ENCODE measurements around the gene CHRM5. TPM values are rescaled to one million over a fixed set of nuclear protein-coding genes. Genes with fewer than 3 reads are reported as not detected.

Gene CHRM5
- total and polyA plus RNA-seq, 3 donors from 2014 or later = 0.81 to 1.3 (median 0.94) TPM

- H3K27me3 ChIP-seq = no peaks in the 10 kb centered on the region
- DNase-seq = no peak
- intact Hi-C loops (cut with DNase I; ENCODE audit: low total_unique reads) = no loop called here
- no peak overlapping the region for H3K27ac ChIP-seq
- WGBS, 2 donors = 83 to 95% methylated on average over 1 of the region's 1 CpG
- H3K36me3 ChIP-seq (ENCODE audit: low read depth, missing control alignments) = no peaks in the 10 kb centered on the region
- H3K4me1 ChIP-seq = peaks cover 4% of the 10 kb centered on the region
- no peak overlapping the region for H3K4me3 ChIP-seq
- no peaks in the 10 kb centered on the region for H3K9me3 ChIP-seq
- TF ChIP-seq CTCF (IDR thresholded peaks at IDR 0.05) (no peak), POLR2A (IDR thresholded peaks at IDR 0.05) (no peak)
Measured at GRCh38 chr15:34043391-34043790, 75.1 kb downstream of the CHRM5 start.

- Histone ChIP-seq H3K9me3 (no peaks in the 10 kb centered on the region), H3K27me3 (no peaks in the 10 kb centered on the region), H3K36me3 (ENCODE audit: low read depth, missing control alignments) (no peaks in the 10 kb centered on the region), H3K4me3 (no peak overlapping the region), H3K27ac (no peak overlapping the region), H3K4me1 (peaks cover 4% of the 10 kb centered on the region)
- WGBS, 2 donors = 63 to 75% methylated on average over 2 of the region's 2 CpGs
- no peak for DNase-seq
- intact Hi-C loops (cut with DNase I; ENCODE audit: low total_unique reads) = no loop called here
- TF ChIP-seq POLR2A (IDR thresholded peaks at IDR 0.05) (no peak), CTCF (IDR thresholded peaks at IDR 0.05) (no peak)
Measured at GRCh38 chr15:34043813-34044212, 75.5 kb downstream of the CHRM5 start.

GRCh38 chr15:34046471-34047145 is 78.3 kb downstream of the CHRM5 start:
- H3K27me3 ChIP-seq = no peaks in the 10 kb centered on the region
- no peak overlapping the region for H3K27ac ChIP-seq
- no peaks in the 10 kb centered on the region for H3K9me3 ChIP-seq
- peak overlapping the region in 1 of 2 donors; percentile 20 for H3K4me3 ChIP-seq
- WGBS, 2 donors = 55 to 75% methylated on average over 16 of the region's 16 CpGs
- no peaks in the 10 kb centered on the region for H3K36me3 ChIP-seq (ENCODE audit: low read depth, missing control alignments)
- H3K4me1 ChIP-seq = no peaks in the 10 kb centered on the region
- intact Hi-C loops (cut with DNase I; ENCODE audit: low total_unique reads) = no loop called here
- TF ChIP-seq CTCF (IDR thresholded peaks at IDR 0.05) = no peak
- no peak for TF ChIP-seq POLR2A (IDR thresholded peaks at IDR 0.05)
- DNase-seq = no peak

GRCh38 chr15:34047893-34048775 is 79.8 kb downstream of the CHRM5 start:
- H3K9me3 ChIP-seq = no peaks in the 10 kb centered on the region
- no peaks in the 10 kb centered on the region for H3K36me3 ChIP-seq (ENCODE audit: low read depth, missing control alignments)
- no peaks in the 10 kb centered on the region for H3K4me1 ChIP-seq
- no peak overlapping the region for H3K4me3 ChIP-seq
- intact Hi-C loops (cut with DNase I; ENCODE audit: low total_unique reads) = no loop called here
- no peak for TF ChIP-seq POLR2A (IDR thresholded peaks at IDR 0.05)
- TF ChIP-seq CTCF (IDR thresholded peaks at IDR 0.05) = no peak
- H3K27me3 ChIP-seq = no peaks in the 10 kb centered on the region
- WGBS, 2 donors = 55 to 71% methylated on average over 9 to 10 of the region's 10 CpGs
- H3K27ac ChIP-seq = no peak overlapping the region
- DNase-seq = no peak
